Endodermal cell (in vitro differentiated cells): ENCODE data around the gene THSD7A. TPM values are rescaled to one million over a fixed set of nuclear protein-coding genes. Genes with fewer than 3 reads are reported as not detected.

Experiments used
- DNase-seq: peaks from one replicate; pipeline ENCODE4 v3.0.0-alpha.2; 2017
- H3K27ac ChIP-seq: 2 replicates; pipeline ENCODE4 v1.5.1; 2013; ENCODE audit warnings: mild to moderate bottlenecking, low read depth, low read length, moderate library complexity
- H3K27me3 ChIP-seq: 2 replicates; pipeline ENCODE4 v1.6.1; 2013; ENCODE audit warnings: mild to moderate bottlenecking, low read length, moderate library complexity; ENCODE audit not compliant: insufficient read depth, control insufficient read depth, poor library complexity, severe bottlenecking
- H3K36me3 ChIP-seq: 2 replicates; pipeline ENCODE4 v1.7.0; 2013; ENCODE audit warnings: mild to moderate bottlenecking, low read length, moderate library complexity; ENCODE audit not compliant: control insufficient read depth, insufficient read depth
- H3K4me1 ChIP-seq: one replicate; pipeline ENCODE4 v1.7.0; 2013; ENCODE audit warnings: low read length; ENCODE audit not compliant: control insufficient read depth, insufficient read depth
- H3K4me3 ChIP-seq: 2 replicates; pipeline ENCODE4 v1.5.1; 2013; ENCODE audit warnings: mild to moderate bottlenecking, low read length, moderate library complexity
- H3K9ac ChIP-seq: 2 replicates; pipeline ENCODE4 v1.6.1; 2013; ENCODE audit warnings: mild to moderate bottlenecking, low read length, moderate library complexity; ENCODE audit not compliant: poor library complexity, severe bottlenecking; ENCODE audit errors: extremely low read depth
- H3K9me3 ChIP-seq: 2 replicates; pipeline ENCODE4 v1.6.1; 2013; ENCODE audit warnings: mild to moderate bottlenecking, low read length, moderate library complexity; ENCODE audit not compliant: control insufficient read depth
- H3K27ac Mint-ChIP-seq: 2 replicates; pipeline ENCODE4 v1.8.0; 2020; ENCODE audit warnings: mixed read lengths
- H3K27me3 Mint-ChIP-seq: 2 replicates; pipeline ENCODE4 v1.8.0; 2021; ENCODE audit warnings: mild to moderate bottlenecking, mixed read lengths; ENCODE audit not compliant: insufficient read depth
- H3K36me3 Mint-ChIP-seq: 2 replicates; pipeline ENCODE4 v1.8.0; 2020; ENCODE audit warnings: low read depth, mixed read lengths
- H3K4me1 Mint-ChIP-seq: 2 replicates; pipeline ENCODE4 v1.8.0; 2020; ENCODE audit warnings: mixed read lengths
- H3K4me3 Mint-ChIP-seq: 2 replicates; pipeline ENCODE4 v1.8.0; 2020; ENCODE audit warnings: mild to moderate bottlenecking, moderate library complexity, mixed read lengths
- H3K9me3 Mint-ChIP-seq: 2 replicates; pipeline ENCODE4 v1.8.0; 2020; ENCODE audit warnings: mild to moderate bottlenecking, mixed read lengths
- CTCF ChIP-seq: fragments of 200-600 bp; sonication (generic); conservative IDR thresholded peaks from 2 replicates; pipeline ENCODE4 v1.5.0; 2021; ENCODE audit warnings: antibody characterized with exemption, mild to moderate bottlenecking
- whole genome bisulfite sequencing, 2 experiments: methylation state at CpG; one replicate each; pipeline versions ENCODE4 v1.1.5 to v1.1.7; 2013; ENCODE audit warnings: missing lambda C conversion rate in 2 of 2, mixed read lengths in 1 of 2; ENCODE audit not compliant: insufficient coverage in 1 of 2, insufficient read length in 1 of 2; 5-methylcytosine and 5-hydroxymethylcytosine counted together
- total RNA-seq, 2 donors: library from RNA; stranded (reverse); fragmentation: NEBNext Ultra II Directional in 1 of 2; extraction: Animal tissue kit (Norgen Biotek cat#: 25700) in 1 of 2; gene quantifications; 2 replicates in 1 of 2; 3 replicates in 1 of 2; pipeline ENCODE4 v1.2.1, GENCODE V29; 2021

Gene THSD7A
- total RNA-seq, 2 donors from 2014 or later: 0.73 to 1.3 TPM

- H3K36me3 ChIP-seq: no peaks in the 10 kb centered on the region
- Mint-ChIP-seq H3K4me1 (peaks cover 2% of the 10 kb centered on the region), H3K36me3 (peaks cover 2% of the 10 kb centered on the region), H3K27ac (no peak overlapping the region), H3K9me3 (peaks cover 30% of the 10 kb centered on the region), H3K27me3 (no peaks in the 10 kb centered on the region), H3K4me3 (no peak overlapping the region)
- TF ChIP-seq CTCF: no peak
- H3K4me1 ChIP-seq: no peaks in the 10 kb centered on the region
- DNase-seq: no peak
- H3K27ac ChIP-seq: no peak overlapping the region
- H3K9ac ChIP-seq: no peak overlapping the region
- peaks cover 22% of the 10 kb centered on the region for H3K9me3 ChIP-seq
- no peak overlapping the region for H3K4me3 ChIP-seq
- WGBS, 2 experiments: 80 to 83% methylated on average over 1 to 2 of the region's 2 CpGs
- no peaks in the 10 kb centered on the region for H3K27me3 ChIP-seq
Measured at GRCh38 chr7:11865671-11866070, 33.7 kb upstream of the THSD7A start.

DNA sequence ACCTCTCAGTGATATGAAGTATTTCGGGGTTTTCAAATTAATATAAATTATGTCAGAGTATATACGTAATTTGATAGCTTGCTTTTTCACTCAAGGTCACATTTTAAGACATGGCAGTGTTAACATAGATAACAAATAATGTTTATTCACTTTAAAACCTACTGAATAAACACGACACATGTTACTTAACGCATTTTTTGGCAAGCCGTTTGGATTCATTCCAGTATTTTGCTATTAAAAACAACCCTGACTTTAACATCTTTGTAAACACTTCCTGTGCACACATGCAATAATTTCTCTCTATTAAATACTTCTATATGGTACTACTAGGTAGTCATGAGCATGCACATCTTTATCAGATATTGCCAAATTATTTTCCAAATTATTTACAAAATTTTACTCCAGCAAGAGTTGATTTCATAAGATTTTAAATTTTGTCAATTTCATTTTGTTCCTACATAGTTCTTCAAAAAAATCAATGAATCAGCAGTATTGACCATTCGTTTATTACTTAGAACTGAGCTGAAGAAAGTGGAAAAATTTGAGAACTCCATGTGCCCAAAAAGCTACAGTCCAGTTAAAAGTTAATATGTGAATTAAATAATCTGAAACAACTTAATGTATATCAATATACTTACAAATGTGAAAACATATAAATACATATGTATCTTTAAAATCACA lies 26.8 kb upstream of the THSD7A start:
- no peaks in the 10 kb centered on the region for H3K36me3 Mint-ChIP-seq
- Histone ChIP-seq H3K4me1 (no peaks in the 10 kb centered on the region), H3K9ac (no peak overlapping the region), H3K36me3 (no peaks in the 10 kb centered on the region), H3K27me3 (no peaks in the 10 kb centered on the region), H3K4me3 (no peak overlapping the region), H3K9me3 (peaks cover 8% of the 10 kb centered on the region), H3K27ac (no peak overlapping the region)
- H3K27ac Mint-ChIP-seq: no peak overlapping the region
- H3K4me3 Mint-ChIP-seq: no peak overlapping the region
- no peak for DNase-seq
- no peaks in the 10 kb centered on the region for H3K27me3 Mint-ChIP-seq
- WGBS, 2 experiments: 94% methylated on average over 3 to 5 of the region's 6 CpGs
- H3K4me1 Mint-ChIP-seq: peaks cover 2% of the 10 kb centered on the region
- H3K9me3 Mint-ChIP-seq: peaks cover 9% of the 10 kb centered on the region
- TF ChIP-seq CTCF: no peak

DNA sequence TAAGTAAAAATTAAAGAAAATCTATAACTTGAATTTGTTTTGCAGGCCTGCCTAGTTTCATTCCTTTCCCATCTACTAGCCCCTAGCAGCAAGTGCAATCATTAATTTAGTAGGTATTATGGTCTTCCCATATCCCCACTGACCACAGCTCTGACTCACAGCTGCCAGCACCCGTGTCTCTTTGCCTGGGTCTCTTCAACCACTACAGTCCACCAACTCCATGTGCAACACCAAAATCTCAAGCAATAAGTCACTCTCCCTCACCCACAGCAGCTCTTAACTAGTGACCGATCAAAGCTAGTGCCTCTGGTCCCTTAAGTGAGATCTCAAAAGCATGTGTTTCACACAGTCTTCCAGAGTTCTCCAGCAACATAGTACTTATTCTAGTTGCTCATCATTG lies 26.0 kb upstream of the THSD7A start:
- Mint-ChIP-seq H3K27me3 (no peaks in the 10 kb centered on the region), H3K4me1 (no peaks in the 10 kb centered on the region), H3K36me3 (no peaks in the 10 kb centered on the region), H3K27ac (no peak overlapping the region), H3K9me3 (peaks cover 9% of the 10 kb centered on the region), H3K4me3 (no peak overlapping the region)
- H3K36me3 ChIP-seq: no peaks in the 10 kb centered on the region
- TF ChIP-seq CTCF: no peak
- H3K4me1 ChIP-seq: no peaks in the 10 kb centered on the region
- H3K9ac ChIP-seq: no peak overlapping the region
- peaks cover 8% of the 10 kb centered on the region for H3K9me3 ChIP-seq
- H3K4me3 ChIP-seq: no peak overlapping the region
- no peak for DNase-seq
- no peaks in the 10 kb centered on the region for H3K27me3 ChIP-seq
- 93 to 100% methylated on average over 1 to 2 of the region's 2 CpGs for WGBS, 2 experiments
- no peak overlapping the region for H3K27ac ChIP-seq
